Activated CD4-positive, alpha-beta T cell treated with anti-CD3 and anti-CD28 coated beads for 36 hours (primary cell): ENCODE data around the gene SEC22A. TPM values are rescaled to one million over a fixed set of nuclear protein-coding genes. Genes with fewer than 3 reads are reported as not detected.

Experiments
- ATAC-seq: fragments of 200-7000 bp; cut with Tn5 transposase; one replicate; pipeline ENCODE4 v1.10.0; 2021; ENCODE audit warnings: mild to moderate bottlenecking, moderate library complexity
- CTCF ChIA-PET: fragments of 350-600 bp; sonication (Branson Sonifier 250); formaldehyde crosslinking; loops from one replicate; lab custom pipeline; 2021; ENCODE audit warnings: antibody characterized with exemption; lab: Charles Lee
- POLR2A ChIA-PET: fragments of 350-600 bp; sonication (Branson Sonifier 250); formaldehyde crosslinking; loops from one replicate; lab custom pipeline; 2021; ENCODE audit warnings: antibody characterized with exemption, inconsistent platforms; lab: Charles Lee
- DNase-seq: peaks from one replicate; pipeline ENCODE4 v3.0.0-alpha.2; 2020
- H3K27ac Mint-ChIP-seq: one replicate; pipeline ENCODE4 v1.8.0; 2021; ENCODE audit warnings: mixed read lengths
- H3K27me3 Mint-ChIP-seq: one replicate; pipeline ENCODE4 v1.8.0; 2021; ENCODE audit warnings: mixed read lengths
- H3K36me3 Mint-ChIP-seq: one replicate; pipeline ENCODE4 v1.8.0; 2021; ENCODE audit warnings: low read depth, mixed read lengths
- H3K4me1 Mint-ChIP-seq: one replicate; pipeline ENCODE4 v1.8.0; 2021; ENCODE audit warnings: mixed read lengths
- H3K4me3 Mint-ChIP-seq: one replicate; pipeline ENCODE4 v1.8.0; 2021; ENCODE audit warnings: mild to moderate bottlenecking, moderate library complexity, mixed read lengths
- H3K9me3 Mint-ChIP-seq: one replicate; pipeline ENCODE4 v1.8.0; 2021; ENCODE audit warnings: low read depth, mixed read lengths
- intact Hi-C, 2 experiments: fragments of 100-400 bp; cut with DNase I in 1 of 2; cut with micrococcal nuclease in 1 of 2; formaldehyde crosslinking; loops; one replicate each; pipeline versions ENCODE4 v1.14.2 to v1.15.1; 2022 to 2024; cut with DNase I, micrococcal nuclease
- total RNA-seq, 2 experiments: library from RNA; stranded (reverse); gene quantifications; one replicate each; pipeline ENCODE4 v1.2.3, GENCODE V29; 2021

Gene SEC22A
- total RNA-seq, 2 experiments from 2014 or later: 13.2 to 16.3 TPM

GRCh38 chr3:123267821-123268220 lies 66.1 kb downstream of the SEC22A start:
- H3K9me3 Mint-ChIP-seq: no peaks in the 10 kb centered on the region
- H3K36me3 Mint-ChIP-seq: peaks cover 39% of the 10 kb centered on the region
- ATAC-seq: no peak

GRCh38 chr3:123270818-123271217 lies 69.1 kb downstream of the SEC22A start:
- Mint-ChIP-seq H3K4me1 (no peaks in the 10 kb centered on the region), H3K4me3 (no peak overlapping the region), H3K27me3 (no peaks in the 10 kb centered on the region), H3K9me3 (no peaks in the 10 kb centered on the region), H3K36me3 (peaks cover 24% of the 10 kb centered on the region), H3K27ac (no peak overlapping the region)
- ATAC-seq: no peak
- DNase-seq: no peak
- CTCF ChIA-PET: no interaction called here
- POLR2A ChIA-PET: no interaction called here
- intact Hi-C loops: loop anchor here in 1 of 2 experiments (5.0 kb wide), 1 partner anchor 601 kb away; no protein-coding TSS in a partner anchor

More at GRCh38 chr3:123267821-123268220, 66.1 kb downstream of the SEC22A start:
- intact Hi-C loops: no loop called here
- ChIA-PET POLR2A (no interaction called here), CTCF (no interaction called here)
- H3K27me3 Mint-ChIP-seq: no peaks in the 10 kb centered on the region
- no peak overlapping the region for H3K27ac Mint-ChIP-seq
- no peak for DNase-seq
- H3K4me3 Mint-ChIP-seq: no peak overlapping the region
- no peaks in the 10 kb centered on the region for H3K4me1 Mint-ChIP-seq

- DNase-seq (no peak), ATAC-seq (no peak)
- Mint-ChIP-seq H3K27me3 (no peaks in the 10 kb centered on the region), H3K9me3 (no peaks in the 10 kb centered on the region), H3K27ac (peak overlapping the region; percentile 11), H3K4me1 (no peaks in the 10 kb centered on the region), H3K36me3 (peaks cover 17% of the 10 kb centered on the region), H3K4me3 (no peak overlapping the region)
- intact Hi-C loops: loop anchor here in 1 of 2 experiments (5.0 kb wide), 1 partner anchor 601 kb away; no protein-coding TSS in a partner anchor
- POLR2A ChIA-PET: no interaction called here
- CTCF ChIA-PET: interaction anchor here (0.7 to 1.5 kb wide), 2 partner anchors 10 to 149 kb away, joined by 3 read pairs; no protein-coding TSS in a partner anchor
Measured at GRCh38 chr3:123271466-123272159, 69.9 kb downstream of the SEC22A start.

GRCh38 chr3:123272547-123272946 lies 70.8 kb downstream of the SEC22A start:
- Mint-ChIP-seq H3K36me3 (peaks cover 11% of the 10 kb centered on the region), H3K4me1 (no peaks in the 10 kb centered on the region), H3K9me3 (no peaks in the 10 kb centered on the region), H3K27ac (no peak overlapping the region), H3K27me3 (no peaks in the 10 kb centered on the region), H3K4me3 (no peak overlapping the region)
- DNase-seq (no peak), ATAC-seq (no peak)
- intact Hi-C loops: loop anchor here in 1 of 2 experiments (5.0 kb wide), 1 partner anchor 600 kb away; no protein-coding TSS in a partner anchor
- POLR2A ChIA-PET: no interaction called here
- CTCF ChIA-PET: interaction anchor here (1.5 kb wide), 1 partner anchor 11 kb away, joined by 3 read pairs; no protein-coding TSS in a partner anchor

- ChIA-PET POLR2A (no interaction called here), CTCF (interaction anchor here (0.8 kb wide), 1 partner anchor 12 kb away, joined by 5 read pairs; no protein-coding TSS in a partner anchor)
- no peak for DNase-seq
- H3K4me1 Mint-ChIP-seq: no peaks in the 10 kb centered on the region
- H3K4me3 Mint-ChIP-seq: no peak overlapping the region
- no peak overlapping the region for H3K27ac Mint-ChIP-seq
- no peaks in the 10 kb centered on the region for H3K9me3 Mint-ChIP-seq
- intact Hi-C loops: no loop called here
- no peak for ATAC-seq
- peaks cover 6% of the 10 kb centered on the region for H3K36me3 Mint-ChIP-seq
- no peaks in the 10 kb centered on the region for H3K27me3 Mint-ChIP-seq
Measured at GRCh38 chr3:123275691-123276090, 73.9 kb downstream of the SEC22A start.

GRCh38 chr3:123276346-123277006 lies 74.7 kb downstream of the SEC22A start:
- no peaks in the 10 kb centered on the region for H3K9me3 Mint-ChIP-seq
- ATAC-seq (no peak), DNase-seq (no peak)
- no peaks in the 10 kb centered on the region for H3K4me1 Mint-ChIP-seq
- ChIA-PET POLR2A (no interaction called here), CTCF (no interaction called here)
- intact Hi-C loops: no loop called here
- no peaks in the 10 kb centered on the region for H3K27me3 Mint-ChIP-seq
- H3K27ac Mint-ChIP-seq: no peak overlapping the region
- no peak overlapping the region for H3K4me3 Mint-ChIP-seq
- H3K36me3 Mint-ChIP-seq: peaks cover 4% of the 10 kb centered on the region

GRCh38 chr3:123277106-123277505 lies 75.4 kb downstream of the SEC22A start:
- Mint-ChIP-seq H3K4me1 (no peaks in the 10 kb centered on the region), H3K27ac (no peak overlapping the region), H3K27me3 (no peaks in the 10 kb centered on the region), H3K4me3 (no peak overlapping the region), H3K36me3 (no peaks in the 10 kb centered on the region), H3K9me3 (no peaks in the 10 kb centered on the region)
- ChIA-PET CTCF (no interaction called here), POLR2A (no interaction called here)
- intact Hi-C loops: no loop called here
- DNase-seq: no peak
- ATAC-seq: no peak

- Mint-ChIP-seq H3K27me3 (no peaks in the 10 kb centered on the region), H3K4me1 (no peaks in the 10 kb centered on the region), H3K36me3 (no peaks in the 10 kb centered on the region), H3K4me3 (no peak overlapping the region), H3K9me3 (no peaks in the 10 kb centered on the region), H3K27ac (no peak overlapping the region)
- ChIA-PET CTCF (interaction anchor here (0.8 kb wide), 1 partner anchor 25 kb away, joined by 4 read pairs; no protein-coding TSS in a partner anchor), POLR2A (no interaction called here)
- DNase-seq (no peak), ATAC-seq (no peak)
- intact Hi-C loops: no loop called here
Measured at GRCh38 chr3:123278446-123278845, 76.7 kb downstream of the SEC22A start.

GRCh38 chr3:123279121-123279520 lies 77.4 kb downstream of the SEC22A start:
- Mint-ChIP-seq H3K27me3 (no peaks in the 10 kb centered on the region), H3K4me3 (no peak overlapping the region), H3K9me3 (no peaks in the 10 kb centered on the region), H3K27ac (no peak overlapping the region), H3K4me1 (no peaks in the 10 kb centered on the region), H3K36me3 (no peaks in the 10 kb centered on the region)
- intact Hi-C loops: no loop called here
- DNase-seq: no peak
- ChIA-PET POLR2A (no interaction called here), CTCF (interaction anchor here (0.8 kb wide), 1 partner anchor 24 kb away, joined by 4 read pairs; no protein-coding TSS in a partner anchor)
- ATAC-seq: no peak

- H3K27me3 Mint-ChIP-seq: no peaks in the 10 kb centered on the region
- no peaks in the 10 kb centered on the region for H3K36me3 Mint-ChIP-seq
- H3K27ac Mint-ChIP-seq: no peak overlapping the region
- intact Hi-C loops: no loop called here
- ATAC-seq (no peak), DNase-seq (no peak)
- ChIA-PET POLR2A (no interaction called here), CTCF (interaction anchor here (0.6 to 1.5 kb wide), 3 partner anchors 15 to 81 kb away, joined by 3 read pairs; no protein-coding TSS in a partner anchor)
- no peaks in the 10 kb centered on the region for H3K4me1 Mint-ChIP-seq
- no peak overlapping the region for H3K4me3 Mint-ChIP-seq
- no peaks in the 10 kb centered on the region for H3K9me3 Mint-ChIP-seq
Measured at GRCh38 chr3:123281406-123281805, 79.7 kb downstream of the SEC22A start.

- Mint-ChIP-seq H3K4me3 (no peak overlapping the region), H3K36me3 (no peaks in the 10 kb centered on the region), H3K27ac (no peak overlapping the region), H3K27me3 (no peaks in the 10 kb centered on the region), H3K9me3 (no peaks in the 10 kb centered on the region), H3K4me1 (no peaks in the 10 kb centered on the region)
- CTCF ChIA-PET: interaction anchor here (0.6 to 0.7 kb wide), 2 partner anchors 23 to 80 kb away, joined by 3 read pairs; no protein-coding TSS in a partner anchor
- POLR2A ChIA-PET: no interaction called here
- ATAC-seq (no peak), DNase-seq (no peak)
- intact Hi-C loops: no loop called here
Measured at GRCh38 chr3:123281929-123282328, 80.2 kb downstream of the SEC22A start.
